Measurements from ENCODE around the gene TMPRSS13. TPM values are rescaled to one million over a fixed set of nuclear protein-coding genes. Genes with fewer than 3 reads are reported as not detected.

TMPRSS13 gene
- total RNA-seq, 5 donors from 2014 or later (not counting 1 experiment from before 2014, with no cell fraction given): 2.1 to 4.7 (median 3.7) TPM

DNA sequence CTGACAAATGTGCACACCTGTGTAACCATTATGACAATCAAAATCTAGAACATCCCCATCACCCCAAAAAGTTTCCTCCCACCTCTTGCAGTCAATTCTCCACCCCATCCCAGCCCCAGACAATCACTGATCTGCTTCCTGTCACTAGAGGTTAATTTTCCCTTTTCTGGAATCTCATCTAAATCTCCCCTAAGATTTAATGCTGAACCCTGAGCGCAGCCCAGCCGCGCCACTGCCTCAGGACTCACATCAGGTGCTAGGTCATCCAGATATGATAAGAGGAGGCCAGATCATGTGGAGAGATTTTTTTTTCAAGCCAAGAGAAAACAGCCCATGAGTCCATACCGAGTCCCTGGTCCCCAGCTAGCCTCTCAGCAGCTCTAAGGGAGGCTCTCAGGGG lies 4.3 kb upstream of the TMPRSS13 start:
- H3K36me3 ChIP-seq (ENCODE audit: control insufficient read depth in 2 of 2, extremely low read depth in 1 of 2, insufficient read depth in 1 of 2, low read length in 1 of 2): no peaks in the 10 kb centered on the region
- DNase-seq: no peak
- ATAC-seq (replicated peaks in 1 of 4): no peak
- H3K9me3 ChIP-seq: no peaks in the 10 kb centered on the region
- H3K27ac ChIP-seq (ENCODE audit: low read length): no peak overlapping the region
- Mint-ChIP-seq H3K27me3 (no peaks in the 10 kb centered on the region), H3K9me3 (no peaks in the 10 kb centered on the region), H3K4me1 (peaks cover 47 to 54% (median 51%) of the 10 kb centered on the region in 3 donors), H3K27ac (no peak overlapping the region), H3K36me3 (no peaks in the 10 kb centered on the region), H3K4me3 (no peak overlapping the region)
- H3K27me3 ChIP-seq (replicated peaks in 1 of 2; ENCODE audit: control insufficient read depth in 2 of 2, extremely low read depth in 1 of 2, insufficient read depth in 2 of 2, low read length in 1 of 2): peaks cover 0 to 4% of the 10 kb centered on the region in 2 experiments
- peaks cover 21 to 42% of the 10 kb centered on the region in 2 experiments for H3K4me1 ChIP-seq (ENCODE audit: control insufficient read depth in 1 of 2, extremely low read depth in 1 of 2, insufficient read depth in 2 of 2, low read length in 2 of 2)
- 60% methylated on average over 1 of the region's 4 CpGs for WGBS (ENCODE audit: insufficient coverage)
- H3K4me3 ChIP-seq (ENCODE audit: control insufficient read depth in 1 of 2, extremely low read depth in 1 of 2, low read length in 1 of 2): no peak overlapping the region
- CTCF ChIA-PET: no interaction called here
- POLR2A ChIA-PET: no interaction called here

DNA sequence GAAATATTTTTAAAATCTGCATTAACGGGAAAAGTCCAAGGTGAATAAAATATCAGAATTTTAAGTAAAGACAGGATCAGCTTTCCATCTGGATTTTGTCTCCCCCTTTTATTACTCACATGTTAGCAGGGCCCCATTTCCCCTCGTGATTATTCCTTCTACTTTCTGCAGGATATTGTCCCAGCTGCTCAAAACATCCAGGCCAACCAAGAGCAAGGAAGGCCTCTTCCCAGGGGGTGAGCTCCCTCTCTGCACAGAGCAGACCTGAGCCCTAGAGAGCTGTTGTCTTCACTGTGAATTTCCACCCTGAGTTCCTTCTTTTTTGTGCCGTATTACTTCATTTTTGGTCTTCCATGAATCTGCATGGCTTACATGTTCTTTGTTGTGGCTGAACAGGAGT lies 3.7 kb upstream of the TMPRSS13 start:
- peaks cover 52 to 60% (median 56%) of the 10 kb centered on the region in 3 donors for H3K4me1 Mint-ChIP-seq
- no peaks in the 10 kb centered on the region for H3K9me3 Mint-ChIP-seq
- no peaks in the 10 kb centered on the region for H3K27me3 Mint-ChIP-seq
- peaks cover 0 to 4% of the 10 kb centered on the region in 2 experiments for H3K27me3 ChIP-seq (replicated peaks in 1 of 2; ENCODE audit: control insufficient read depth in 2 of 2, extremely low read depth in 1 of 2, insufficient read depth in 2 of 2, low read length in 1 of 2)
- no peaks in the 10 kb centered on the region for H3K36me3 Mint-ChIP-seq
- WGBS (ENCODE audit: insufficient coverage): 94% methylated on average over 2 of the region's 3 CpGs
- no peaks in the 10 kb centered on the region for H3K9me3 ChIP-seq
- peak overlapping the region in 1 of 3 donors; percentile 42 for H3K4me3 Mint-ChIP-seq
- no peak for DNase-seq
- no peaks in the 10 kb centered on the region for H3K36me3 ChIP-seq (ENCODE audit: control insufficient read depth in 2 of 2, extremely low read depth in 1 of 2, insufficient read depth in 1 of 2, low read length in 1 of 2)
- CTCF ChIA-PET: no interaction called here
- peaks cover 24 to 47% of the 10 kb centered on the region in 2 experiments for H3K4me1 ChIP-seq (ENCODE audit: control insufficient read depth in 1 of 2, extremely low read depth in 1 of 2, insufficient read depth in 2 of 2, low read length in 2 of 2)
- no peak overlapping the region for H3K27ac ChIP-seq (ENCODE audit: low read length)
- POLR2A ChIA-PET: no interaction called here
- H3K27ac Mint-ChIP-seq: no peak overlapping the region
- ATAC-seq (replicated peaks in 1 of 4): no peak
- no peak overlapping the region for H3K4me3 ChIP-seq (ENCODE audit: control insufficient read depth in 1 of 2, extremely low read depth in 1 of 2, low read length in 1 of 2)

DNA sequence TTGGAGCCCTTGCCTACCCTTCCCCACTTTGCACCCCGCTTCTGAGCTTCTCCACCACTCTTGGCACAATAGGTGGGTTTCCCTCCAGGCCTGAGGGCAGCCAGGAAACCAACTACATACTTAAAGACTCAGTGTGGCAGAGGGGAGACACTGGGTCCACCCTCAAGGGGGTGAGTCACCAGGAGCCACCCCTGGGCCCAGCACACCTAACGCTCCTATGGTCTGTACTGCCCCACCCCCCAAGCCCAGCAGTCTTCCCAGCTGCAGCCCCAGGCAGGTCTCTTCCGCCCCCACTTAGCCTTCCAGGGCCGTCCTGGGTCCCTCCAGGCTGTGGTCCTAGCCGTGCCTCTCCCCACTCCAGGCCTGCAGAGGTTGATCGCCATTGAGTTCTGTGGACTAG lies 3.2 kb upstream of the TMPRSS13 start:
- Mint-ChIP-seq H3K36me3 (no peaks in the 10 kb centered on the region), H3K4me3 (peak overlapping the region in 1 of 3 donors; percentile 42), H3K27me3 (no peaks in the 10 kb centered on the region), H3K9me3 (no peaks in the 10 kb centered on the region), H3K27ac (peak overlapping the region; percentile 28 to 36), H3K4me1 (peaks cover 52 to 60% (median 59%) of the 10 kb centered on the region in 3 donors)
- peaks cover 24 to 49% of the 10 kb centered on the region in 2 experiments for H3K4me1 ChIP-seq (ENCODE audit: control insufficient read depth in 1 of 2, extremely low read depth in 1 of 2, insufficient read depth in 2 of 2, low read length in 2 of 2)
- H3K27ac ChIP-seq (ENCODE audit: low read length): no peak overlapping the region
- DNase-seq (no peak), ATAC-seq (replicated peaks in 1 of 4) (no peak)
- no peak overlapping the region for H3K4me3 ChIP-seq (ENCODE audit: control insufficient read depth in 1 of 2, extremely low read depth in 1 of 2, low read length in 1 of 2)
- WGBS (ENCODE audit: insufficient coverage): 100% methylated on average over 2 of the region's 6 CpGs
- CTCF ChIA-PET: interaction anchor here in 1 of 2 donors (2.6 kb wide), 1 partner anchor 14 kb away, joined by 13 read pairs; no protein-coding TSS in a partner anchor
- peaks cover 0 to under 1% of the 10 kb centered on the region in 2 experiments for H3K27me3 ChIP-seq (replicated peaks in 1 of 2; ENCODE audit: control insufficient read depth in 2 of 2, extremely low read depth in 1 of 2, insufficient read depth in 2 of 2, low read length in 1 of 2)
- POLR2A ChIA-PET: no interaction called here
- no peaks in the 10 kb centered on the region for H3K9me3 ChIP-seq
- H3K36me3 ChIP-seq (ENCODE audit: control insufficient read depth in 2 of 2, extremely low read depth in 1 of 2, insufficient read depth in 1 of 2, low read length in 1 of 2): no peaks in the 10 kb centered on the region

DNA sequence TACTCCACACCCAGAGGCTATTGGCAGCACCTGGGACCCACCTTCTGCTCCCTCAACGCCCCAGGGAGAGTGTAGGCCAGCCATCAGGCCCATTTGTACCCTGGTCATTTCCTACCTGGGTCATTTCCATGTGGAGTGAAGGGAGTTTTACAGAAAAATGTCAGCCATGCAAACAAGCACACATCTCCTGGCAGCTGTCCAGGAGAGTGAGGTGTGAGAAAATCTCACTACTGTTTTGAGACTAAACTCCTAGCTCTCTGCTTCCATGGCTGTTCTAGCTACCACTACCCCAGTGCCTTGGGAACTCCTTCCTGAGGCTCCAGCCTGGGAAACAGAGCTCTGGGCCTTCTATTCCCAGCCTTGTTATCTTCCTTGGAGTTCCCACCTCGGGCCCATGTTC lies 2.8 kb upstream of the TMPRSS13 start:
- no peaks in the 10 kb centered on the region for H3K9me3 ChIP-seq
- H3K9me3 Mint-ChIP-seq: no peaks in the 10 kb centered on the region
- ChIA-PET POLR2A (no interaction called here), CTCF (interaction anchor here in 1 of 2 donors (2.6 kb wide), 1 partner anchor 15 kb away, joined by 13 read pairs; no protein-coding TSS in a partner anchor)
- no peak overlapping the region for H3K4me3 ChIP-seq (ENCODE audit: control insufficient read depth in 1 of 2, extremely low read depth in 1 of 2, low read length in 1 of 2)
- 100% methylated on average over 1 of the region's 2 CpGs for WGBS (ENCODE audit: insufficient coverage)
- H3K4me1 ChIP-seq (ENCODE audit: control insufficient read depth in 1 of 2, extremely low read depth in 1 of 2, insufficient read depth in 2 of 2, low read length in 2 of 2): peaks cover 24 to 49% of the 10 kb centered on the region in 2 experiments
- no peaks in the 10 kb centered on the region for H3K36me3 Mint-ChIP-seq
- H3K27me3 ChIP-seq (replicated peaks in 1 of 2; ENCODE audit: control insufficient read depth in 2 of 2, extremely low read depth in 1 of 2, insufficient read depth in 2 of 2, low read length in 1 of 2): no peaks in the 10 kb centered on the region
- peak overlapping the region; percentile 22 to 28 for H3K27ac Mint-ChIP-seq
- DNase-seq: peak in 16 of 35 experiments; percentile 10 to 61 (median 25)
- H3K4me3 Mint-ChIP-seq: peak overlapping the region in 1 of 3 donors; percentile 42
- peaks cover 52 to 60% (median 59%) of the 10 kb centered on the region in 3 donors for H3K4me1 Mint-ChIP-seq
- no peaks in the 10 kb centered on the region for H3K27me3 Mint-ChIP-seq
- no peak overlapping the region for H3K27ac ChIP-seq (ENCODE audit: low read length)
- ATAC-seq (replicated peaks in 1 of 4): no peak
- no peaks in the 10 kb centered on the region for H3K36me3 ChIP-seq (ENCODE audit: control insufficient read depth in 2 of 2, extremely low read depth in 1 of 2, insufficient read depth in 1 of 2, low read length in 1 of 2)

DNA sequence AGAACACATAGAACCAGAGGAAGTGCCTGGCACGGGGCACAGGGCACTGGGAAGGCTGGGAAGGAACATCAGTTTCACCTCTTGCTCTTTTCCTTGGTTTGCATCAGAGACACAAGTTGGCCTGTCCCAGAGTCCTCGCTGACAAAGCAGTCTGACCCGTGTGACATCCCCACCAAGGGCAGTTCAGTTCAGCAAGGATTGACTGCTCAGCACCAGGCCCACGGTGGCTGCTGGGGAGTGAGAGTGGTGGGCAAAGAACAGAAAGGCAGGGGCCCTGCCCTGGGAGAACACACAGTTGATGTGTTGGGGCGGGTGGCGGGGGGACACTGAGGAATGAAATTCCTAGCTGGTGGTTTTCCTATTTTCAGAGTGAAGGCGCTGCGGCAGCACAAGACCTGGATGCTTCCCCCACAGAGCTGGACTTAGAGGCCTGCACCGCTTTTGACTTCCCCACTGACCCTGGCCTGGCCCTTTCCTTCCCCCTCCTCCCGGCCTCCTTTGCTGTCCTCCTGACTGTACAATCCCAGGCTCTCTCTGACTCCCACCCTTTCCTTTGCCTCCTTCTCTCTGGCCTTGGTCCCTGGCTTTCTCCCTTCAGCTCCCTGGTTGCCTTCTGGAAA lies 2.2 kb upstream of the TMPRSS13 start:
- Mint-ChIP-seq H3K27ac (peak overlapping the region in 1 of 2 donors; percentile 11), H3K36me3 (no peaks in the 10 kb centered on the region), H3K4me3 (peak overlapping the region in 1 of 3 donors; percentile 63), H3K27me3 (no peaks in the 10 kb centered on the region), H3K9me3 (no peaks in the 10 kb centered on the region), H3K4me1 (peaks cover 52 to 60% (median 59%) of the 10 kb centered on the region in 3 donors)
- Histone ChIP-seq H3K27me3 (replicated peaks in 1 of 2; ENCODE audit: control insufficient read depth in 2 of 2, extremely low read depth in 1 of 2, insufficient read depth in 2 of 2, low read length in 1 of 2) (no peaks in the 10 kb centered on the region), H3K36me3 (ENCODE audit: control insufficient read depth in 2 of 2, extremely low read depth in 1 of 2, insufficient read depth in 1 of 2, low read length in 1 of 2) (no peaks in the 10 kb centered on the region), H3K27ac (ENCODE audit: low read length) (no peak overlapping the region), H3K9me3 (no peaks in the 10 kb centered on the region), H3K4me3 (ENCODE audit: control insufficient read depth in 1 of 2, extremely low read depth in 1 of 2, low read length in 1 of 2) (no peak overlapping the region), H3K4me1 (ENCODE audit: control insufficient read depth in 1 of 2, extremely low read depth in 1 of 2, insufficient read depth in 2 of 2, low read length in 2 of 2) (peaks cover 24 to 49% of the 10 kb centered on the region in 2 experiments)
- no peak for DNase-seq
- WGBS (ENCODE audit: insufficient coverage): 92% methylated on average over 8 of the region's 10 CpGs
- no peak for ATAC-seq (replicated peaks in 1 of 4)
- ChIA-PET CTCF (interaction anchor here in 1 of 2 donors (2.6 kb wide), 1 partner anchor 15 kb away, joined by 13 read pairs; no protein-coding TSS in a partner anchor), POLR2A (no interaction called here)

DNA sequence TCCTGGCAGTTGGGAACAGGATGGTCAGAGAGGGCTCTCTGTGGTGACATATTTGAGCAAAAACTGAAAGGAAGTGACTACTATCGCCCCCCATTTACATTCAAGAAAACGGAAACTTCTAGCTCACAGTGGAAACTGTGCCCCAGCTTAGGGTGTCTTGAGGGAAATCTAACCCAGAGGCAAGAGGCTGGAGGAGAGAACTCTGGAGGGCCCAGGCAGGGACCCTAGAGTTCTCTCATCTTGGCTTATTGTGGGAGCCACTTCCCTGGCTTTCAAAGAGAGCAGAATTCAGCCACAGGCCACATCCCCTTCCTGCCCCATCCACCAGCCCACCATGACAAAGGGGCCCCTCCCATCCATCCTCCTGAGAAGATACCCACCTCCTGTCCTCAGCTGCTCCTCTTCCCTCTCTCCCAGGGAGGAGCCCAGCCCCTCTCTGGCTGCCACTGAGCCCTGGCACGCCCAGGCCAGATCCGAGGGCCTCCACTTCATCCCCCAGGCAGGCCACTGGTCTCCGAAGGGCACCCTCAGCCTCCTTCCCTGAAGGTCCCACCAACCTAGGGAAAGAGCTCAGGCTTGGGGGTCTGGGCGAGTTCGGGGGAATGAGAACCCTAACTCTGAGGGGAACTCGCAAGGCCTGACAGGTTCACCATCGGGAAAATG lies 1.6 kb upstream of the TMPRSS13 start:
- Histone ChIP-seq H3K27me3 (replicated peaks in 1 of 2; ENCODE audit: control insufficient read depth in 2 of 2, extremely low read depth in 1 of 2, insufficient read depth in 2 of 2, low read length in 1 of 2) (no peaks in the 10 kb centered on the region), H3K4me1 (ENCODE audit: control insufficient read depth in 1 of 2, extremely low read depth in 1 of 2, insufficient read depth in 2 of 2, low read length in 2 of 2) (peaks cover 24 to 49% of the 10 kb centered on the region in 2 experiments), H3K27ac (ENCODE audit: low read length) (no peak overlapping the region), H3K36me3 (ENCODE audit: control insufficient read depth in 2 of 2, extremely low read depth in 1 of 2, insufficient read depth in 1 of 2, low read length in 1 of 2) (no peaks in the 10 kb centered on the region), H3K4me3 (ENCODE audit: control insufficient read depth in 1 of 2, extremely low read depth in 1 of 2, low read length in 1 of 2) (no peak overlapping the region), H3K9me3 (no peaks in the 10 kb centered on the region)
- Mint-ChIP-seq H3K4me3 (peak overlapping the region; percentile 21 to 63 (median 31)), H3K36me3 (no peaks in the 10 kb centered on the region), H3K4me1 (peaks cover 52 to 59% (median 58%) of the 10 kb centered on the region in 3 donors), H3K9me3 (no peaks in the 10 kb centered on the region), H3K27ac (peak overlapping the region; percentile 66 to 67), H3K27me3 (no peaks in the 10 kb centered on the region)
- WGBS (ENCODE audit: insufficient coverage): 88% methylated on average over 7 of the region's 9 CpGs
- DNase-seq (peak in 15 of 35 experiments; percentile 4 to 39 (median 22)), ATAC-seq (replicated peaks in 1 of 4) (peak; percentile 81 to 85 (median 82))
- CTCF ChIA-PET: interaction anchor here (0.6 to 2.6 kb wide), 4 partner anchors 14 to 131 kb away, joined by 3 to 13 read pairs (median 4); no protein-coding TSS in a partner anchor
- POLR2A ChIA-PET: no interaction called here
